Karpas-422 (cell line): Measurements from ENCODE around the gene BMS1. TPM values are rescaled to one million over a fixed set of nuclear protein-coding genes. Genes with fewer than 3 reads are reported as not detected.

ENCODE experiments used
- DNase-seq: peaks from one replicate; pipeline ENCODE4 v3.0.0-alpha.2; 2015
- H2AFZ ChIP-seq: fragments of 200-600 bp; sonication (generic); 2 replicates; pipeline ENCODE4 v1.6.1; 2014; ENCODE audit warnings: antibody characterized with exemption, low read length, mixed read lengths
- H3K27ac ChIP-seq: fragments of 200-600 bp; sonication (generic); 2 replicates; pipeline ENCODE4 v1.5.1; 2014; ENCODE audit warnings: mild to moderate bottlenecking, low read length, moderate library complexity
- H3K27me3 ChIP-seq: fragments of 200-600 bp; sonication (generic); 2 replicates; pipeline ENCODE4 v1.6.1; 2014; ENCODE audit warnings: low read length, mixed read lengths
- H3K36me3 ChIP-seq: fragments of 200-600 bp; sonication (generic); 2 replicates; pipeline ENCODE4 v1.6.1; 2014; ENCODE audit warnings: low read length, mixed read lengths; ENCODE audit not compliant: insufficient read depth
- H3K4me1 ChIP-seq: fragments of 200-600 bp; sonication (generic); 2 replicates; pipeline ENCODE4 v1.6.1; 2014; ENCODE audit warnings: mild to moderate bottlenecking, low read length, mixed read lengths
- H3K4me2 ChIP-seq: fragments of 200-600 bp; sonication (generic); 2 replicates; pipeline ENCODE4 v1.6.1; 2014; ENCODE audit warnings: low read length, low read depth, mild to moderate bottlenecking; ENCODE audit not compliant: poor library complexity, severe bottlenecking
- H3K4me3 ChIP-seq: fragments of 200-600 bp; sonication (generic); 2 replicates; pipeline ENCODE4 v1.5.1; 2014; ENCODE audit warnings: mild to moderate bottlenecking, antibody characterized with exemption, low read length, mixed read lengths
- H3K79me2 ChIP-seq: fragments of 200-600 bp; sonication (generic); 2 replicates; pipeline ENCODE4 v1.6.1; 2014; ENCODE audit warnings: mild to moderate bottlenecking, low read length, mixed read lengths
- H3K9ac ChIP-seq: fragments of 200-600 bp; sonication (generic); 2 replicates; pipeline ENCODE4 v1.6.0; 2014; ENCODE audit warnings: low read length
- H3K9me2 ChIP-seq: fragments of 200-600 bp; sonication (generic), shearing (Covaris generic); replicated peaks from 2 replicates; pipeline ENCODE4 v1.6.0; 2014; ENCODE audit warnings: mild to moderate bottlenecking, low read length, moderate library complexity; ENCODE audit not compliant: insufficient read depth
- H3K9me3 ChIP-seq: fragments of 300-700, 200-600 bp; sonication (generic); 2 replicates; pipeline ENCODE4 v1.6.1; 2014; ENCODE audit warnings: low read length, mixed read lengths
- H4K20me1 ChIP-seq: fragments of 200-600 bp; sonication (generic); 2 replicates; pipeline ENCODE4 v1.6.1; 2014; ENCODE audit warnings: mild to moderate bottlenecking, antibody characterized with exemption, low read length, low read depth; ENCODE audit not compliant: insufficient read depth
- total RNA-seq: library from RNA; depleted of rRNA; stranded (reverse); fragments of >200 nt; shearing (Covaris generic); gene quantifications from 2 replicates; pipeline ENCODE4 v1.2.3, GENCODE V29; 2014; ENCODE audit warnings: low replicate concordance

Gene BMS1
- total RNA-seq, 1 experiment from 2014 or later = 9.7 TPM

- H2AFZ ChIP-seq = no peak overlapping the region
- no peak overlapping the region for H3K4me3 ChIP-seq
- no peak overlapping the region for H3K4me2 ChIP-seq
- H3K27ac ChIP-seq = no peak overlapping the region
- no peak for DNase-seq
- H3K79me2 ChIP-seq = no peaks in the 10 kb centered on the region
- no peaks in the 10 kb centered on the region for H3K27me3 ChIP-seq
- H3K9me2 ChIP-seq = no peaks in the 10 kb centered on the region
- H3K9ac ChIP-seq = no peak overlapping the region
- no peaks in the 10 kb centered on the region for H3K9me3 ChIP-seq
- no peaks in the 10 kb centered on the region for H3K4me1 ChIP-seq
- no peaks in the 10 kb centered on the region for H4K20me1 ChIP-seq
- no peaks in the 10 kb centered on the region for H3K36me3 ChIP-seq
Observed at GRCh38 chr10:42753507-42754154, 29.0 kb upstream of the BMS1 start.

DNA sequence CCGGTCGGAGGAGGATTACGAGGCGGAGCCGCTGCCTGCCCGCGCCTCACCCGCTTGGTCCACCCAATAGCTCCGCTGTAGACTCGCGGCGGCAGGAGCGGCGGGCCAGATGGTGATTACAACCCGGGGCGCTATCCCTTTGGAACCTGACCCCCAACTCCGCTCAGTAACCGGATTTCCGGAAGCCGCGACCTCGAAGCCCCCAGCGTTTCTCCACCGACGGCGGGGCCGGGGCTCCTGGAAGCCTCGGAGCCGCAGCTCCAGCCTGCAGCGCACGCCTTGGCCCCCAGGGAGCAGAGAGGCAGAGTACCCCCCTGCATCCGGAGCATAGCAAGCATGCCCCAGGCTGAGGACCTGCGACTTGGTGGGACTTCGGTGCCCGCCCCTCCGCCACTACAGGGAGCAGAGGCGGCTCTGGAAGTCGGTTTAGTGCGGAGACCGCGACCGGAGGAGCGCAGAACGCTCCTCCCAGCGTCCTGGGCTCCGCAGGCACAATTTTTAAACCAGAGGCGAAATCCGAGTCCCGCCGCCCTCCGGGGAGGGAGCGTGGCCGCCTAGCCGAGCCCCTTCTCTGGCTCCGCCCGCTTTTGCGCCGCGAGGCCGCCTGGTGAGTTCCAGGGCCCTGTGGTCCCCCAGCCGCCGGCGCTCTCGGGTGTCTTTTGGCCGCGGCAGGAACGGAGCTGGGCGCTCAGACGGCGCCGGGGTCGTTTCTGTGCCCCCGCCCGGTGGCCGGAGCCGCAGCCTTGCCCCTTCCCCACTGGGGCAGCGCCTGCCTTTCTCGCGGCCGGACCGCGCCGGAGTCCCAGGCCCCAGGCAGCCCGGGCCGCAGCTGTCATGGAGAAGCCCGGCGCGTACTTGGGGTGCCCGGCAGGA is 28.2 kb upstream of the BMS1 start:
- H3K9me2 ChIP-seq = no peaks in the 10 kb centered on the region
- no peak overlapping the region for H3K4me2 ChIP-seq
- H4K20me1 ChIP-seq = no peaks in the 10 kb centered on the region
- no peaks in the 10 kb centered on the region for H3K4me1 ChIP-seq
- H3K36me3 ChIP-seq = no peaks in the 10 kb centered on the region
- no peak overlapping the region for H3K4me3 ChIP-seq
- H3K9ac ChIP-seq = no peak overlapping the region
- no peaks in the 10 kb centered on the region for H3K9me3 ChIP-seq
- H3K27me3 ChIP-seq = no peaks in the 10 kb centered on the region
- no peak overlapping the region for H3K27ac ChIP-seq
- no peak overlapping the region for H2AFZ ChIP-seq
- no peak for DNase-seq
- no peaks in the 10 kb centered on the region for H3K79me2 ChIP-seq

DNA sequence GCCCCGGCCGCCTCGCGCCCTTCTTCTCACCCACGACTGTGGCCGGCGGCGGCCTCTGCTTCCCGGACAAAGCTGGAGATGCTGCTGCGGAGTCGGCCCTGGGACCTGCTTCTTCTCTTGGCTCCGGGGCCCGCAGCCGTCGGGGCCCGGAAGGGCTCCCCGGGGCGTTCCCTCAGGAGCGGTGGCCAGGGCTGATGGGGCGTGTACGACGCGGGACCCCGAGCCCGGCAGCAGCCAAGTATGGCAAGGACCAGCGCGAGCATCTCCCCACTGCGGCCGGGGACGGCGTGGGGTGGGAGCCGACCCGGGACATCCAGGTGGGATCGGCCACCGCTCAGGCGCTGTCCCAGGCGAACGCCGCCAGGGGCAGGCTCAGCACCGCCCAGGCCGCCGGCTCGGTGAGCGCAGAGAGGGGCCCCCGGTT is 27.6 kb upstream of the BMS1 start:
- H3K27me3 ChIP-seq = no peaks in the 10 kb centered on the region

GRCh38 chr10:42755556-42756093 is 27.0 kb upstream of the BMS1 start:
- Histone ChIP-seq H3K9me2 (no peaks in the 10 kb centered on the region), H3K36me3 (no peaks in the 10 kb centered on the region), H3K9me3 (no peaks in the 10 kb centered on the region), H3K79me2 (no peaks in the 10 kb centered on the region), H2AFZ (no peak overlapping the region), H3K4me2 (no peak overlapping the region), H4K20me1 (no peaks in the 10 kb centered on the region), H3K9ac (no peak overlapping the region), H3K27ac (no peak overlapping the region), H3K4me1 (no peaks in the 10 kb centered on the region), H3K27me3 (no peaks in the 10 kb centered on the region), H3K4me3 (no peak overlapping the region)
- no peak for DNase-seq

More for the DNA sequence above, 27.6 kb upstream of the BMS1 start:
- Histone ChIP-seq H4K20me1 (no peaks in the 10 kb centered on the region), H3K27ac (no peak overlapping the region), H3K79me2 (no peaks in the 10 kb centered on the region), H3K4me3 (no peak overlapping the region), H3K9me3 (no peaks in the 10 kb centered on the region), H3K4me1 (no peaks in the 10 kb centered on the region), H2AFZ (no peak overlapping the region), H3K9ac (no peak overlapping the region), H3K4me2 (no peak overlapping the region), H3K9me2 (no peaks in the 10 kb centered on the region), H3K36me3 (no peaks in the 10 kb centered on the region)
- DNase-seq = no peak

GRCh38 chr10:42767906-42768305 is 14.7 kb upstream of the BMS1 start:
- Histone ChIP-seq H3K27me3 (no peaks in the 10 kb centered on the region), H3K9ac (no peak overlapping the region), H3K79me2 (no peaks in the 10 kb centered on the region), H3K4me1 (no peaks in the 10 kb centered on the region), H3K4me2 (no peak overlapping the region), H3K27ac (no peak overlapping the region), H3K9me2 (no peaks in the 10 kb centered on the region), H3K36me3 (no peaks in the 10 kb centered on the region), H3K9me3 (no peaks in the 10 kb centered on the region), H4K20me1 (no peaks in the 10 kb centered on the region), H2AFZ (no peak overlapping the region), H3K4me3 (no peak overlapping the region)
- DNase-seq = peak; percentile 4

DNA sequence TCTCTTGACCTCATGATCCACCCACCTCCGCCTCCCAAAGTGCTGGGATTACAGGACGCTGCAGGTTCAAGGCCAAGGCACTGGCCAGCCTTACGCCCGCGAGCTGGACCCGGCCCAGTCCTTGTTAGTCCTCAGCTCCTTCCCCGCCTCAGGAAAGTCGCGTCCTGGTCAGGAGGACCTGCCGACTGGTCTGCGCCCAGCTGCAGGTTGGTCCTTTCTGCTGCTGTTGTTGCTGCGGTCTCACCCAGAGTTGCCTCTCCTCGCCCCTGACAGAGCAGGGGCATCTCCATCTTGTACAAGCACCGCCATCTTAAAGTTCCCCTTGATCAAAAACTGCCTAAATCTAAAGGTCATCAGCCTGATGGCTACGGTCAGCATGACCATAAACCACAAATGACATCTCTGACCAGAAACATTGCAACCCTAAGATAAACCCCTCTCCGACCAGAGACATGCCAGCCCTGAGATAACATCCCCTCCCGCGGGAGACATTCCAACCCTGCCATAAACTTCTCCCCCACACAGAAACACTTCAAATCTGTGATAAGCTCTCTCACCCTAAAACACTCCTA is 13.9 kb upstream of the BMS1 start:
- Histone ChIP-seq H3K27ac (no peak overlapping the region), H3K79me2 (no peaks in the 10 kb centered on the region), H3K4me2 (no peak overlapping the region), H3K9me3 (no peaks in the 10 kb centered on the region), H2AFZ (no peak overlapping the region), H3K4me1 (no peaks in the 10 kb centered on the region), H4K20me1 (no peaks in the 10 kb centered on the region), H3K9me2 (no peaks in the 10 kb centered on the region), H3K4me3 (no peak overlapping the region), H3K36me3 (no peaks in the 10 kb centered on the region), H3K9ac (no peak overlapping the region), H3K27me3 (no peaks in the 10 kb centered on the region)
- DNase-seq = no peak

DNA sequence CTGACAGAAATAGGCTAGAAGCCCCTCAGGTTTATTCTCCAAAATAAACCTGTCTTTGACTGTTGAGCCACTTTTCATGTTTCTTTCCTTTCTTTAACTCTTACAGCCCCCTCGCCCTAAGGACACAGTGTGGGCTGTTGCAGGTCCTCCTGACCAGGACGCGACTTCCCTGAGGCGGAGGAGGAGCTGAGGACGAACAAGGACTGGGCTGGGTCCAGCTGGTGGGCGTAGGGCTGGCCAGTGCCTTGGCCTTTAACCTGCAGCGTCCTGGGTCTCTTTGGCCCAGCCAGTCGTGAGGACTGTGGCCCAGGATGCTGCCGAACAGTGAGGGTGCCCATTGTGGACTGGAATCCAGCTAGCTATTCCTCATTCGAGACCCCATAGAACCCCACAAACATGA is 13.4 kb upstream of the BMS1 start:
- no peaks in the 10 kb centered on the region for H3K4me1 ChIP-seq
- no peak overlapping the region for H3K4me3 ChIP-seq
- H3K27ac ChIP-seq = no peak overlapping the region
- H2AFZ ChIP-seq = no peak overlapping the region
- H3K9me3 ChIP-seq = no peaks in the 10 kb centered on the region
- H4K20me1 ChIP-seq = no peaks in the 10 kb centered on the region
- no peaks in the 10 kb centered on the region for H3K79me2 ChIP-seq
- H3K9ac ChIP-seq = no peak overlapping the region
- no peaks in the 10 kb centered on the region for H3K27me3 ChIP-seq
- DNase-seq = no peak
- no peak overlapping the region for H3K4me2 ChIP-seq
- H3K9me2 ChIP-seq = no peaks in the 10 kb centered on the region
- no peaks in the 10 kb centered on the region for H3K36me3 ChIP-seq

DNA sequence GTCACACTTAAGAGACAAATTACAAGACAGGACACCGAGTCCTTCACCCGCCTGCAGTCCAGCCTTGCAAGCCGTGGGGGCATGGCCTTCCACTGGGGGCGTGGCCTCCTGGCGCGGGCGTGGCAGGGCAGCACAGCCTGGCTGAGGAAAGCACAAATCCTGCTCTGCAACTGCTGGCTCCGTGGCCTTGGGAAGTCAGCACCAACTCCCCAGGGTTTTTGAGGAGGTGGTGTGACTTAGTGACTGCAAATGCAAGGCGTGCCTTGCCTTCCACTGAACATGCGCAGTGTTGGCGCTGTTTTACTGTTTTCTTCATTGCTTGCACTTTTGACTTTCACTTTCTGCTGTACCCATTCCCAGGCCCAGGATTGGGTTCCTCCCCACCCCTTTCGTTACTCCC is 12.9 kb upstream of the BMS1 start:
- Histone ChIP-seq H3K36me3 (no peaks in the 10 kb centered on the region), H3K9me2 (no peaks in the 10 kb centered on the region), H3K4me3 (no peak overlapping the region), H3K4me1 (no peaks in the 10 kb centered on the region), H3K4me2 (no peak overlapping the region), H3K9ac (no peak overlapping the region), H3K79me2 (no peaks in the 10 kb centered on the region), H3K27ac (no peak overlapping the region), H2AFZ (no peak overlapping the region), H4K20me1 (no peaks in the 10 kb centered on the region), H3K27me3 (no peaks in the 10 kb centered on the region), H3K9me3 (no peaks in the 10 kb centered on the region)
- DNase-seq = no peak
